ENCODE results near the gene SORCS2.

The SORCS2 gene

GRCh38 chr4:7526929-7527535 lies 334.7 kb downstream of the SORCS2 start:
- Histone ChIP-seq H3K4me3 (ENCODE audit: low read depth, low read length) (no peak overlapping the region), H3K4me1 (no peaks in the 10 kb centered on the region), H3K27me3 (no peaks in the 10 kb centered on the region), H3K36me3 (no peaks in the 10 kb centered on the region), H3K9me3 (no peaks in the 10 kb centered on the region)
- no peak for TF ChIP-seq CTCF (IDR thresholded peaks at IDR 0.05; ENCODE audit: low read depth, low read length)
- DNase-seq, result no peak

- no peaks in the 10 kb centered on the region for H3K36me3 ChIP-seq
- no peak for DNase-seq
- H3K4me1 ChIP-seq, result no peaks in the 10 kb centered on the region
Measured at GRCh38 chr4:7529368-7530080, 337.2 kb downstream of the SORCS2 start.

GRCh38 chr4:7530082-7530481 lies 337.7 kb downstream of the SORCS2 start:
- H3K4me3 ChIP-seq (ENCODE audit: low read depth, low read length), result no peak overlapping the region
- no peaks in the 10 kb centered on the region for H3K27me3 ChIP-seq
- DNase-seq, result no peak
- no peaks in the 10 kb centered on the region for H3K4me1 ChIP-seq
- no peak for TF ChIP-seq CTCF (IDR thresholded peaks at IDR 0.05; ENCODE audit: low read depth, low read length)
- no peaks in the 10 kb centered on the region for H3K9me3 ChIP-seq
- no peaks in the 10 kb centered on the region for H3K36me3 ChIP-seq

More at GRCh38 chr4:7529368-7530080, 337.2 kb downstream of the SORCS2 start:
- H3K9me3 ChIP-seq, result no peaks in the 10 kb centered on the region
- H3K27me3 ChIP-seq, result no peaks in the 10 kb centered on the region
- H3K4me3 ChIP-seq (ENCODE audit: low read depth, low read length), result no peak overlapping the region
- TF ChIP-seq CTCF (IDR thresholded peaks at IDR 0.05; ENCODE audit: low read depth, low read length), result no peak

GRCh38 chr4:7530932-7531639 lies 338.7 kb downstream of the SORCS2 start:
- Histone ChIP-seq H3K4me3 (ENCODE audit: low read depth, low read length) (no peak overlapping the region), H3K27me3 (no peaks in the 10 kb centered on the region), H3K4me1 (no peaks in the 10 kb centered on the region), H3K9me3 (no peaks in the 10 kb centered on the region), H3K36me3 (no peaks in the 10 kb centered on the region)
- no peak for TF ChIP-seq CTCF (IDR thresholded peaks at IDR 0.05; ENCODE audit: low read depth, low read length)
- no peak for DNase-seq

GRCh38 chr4:7531640-7531994 lies 339.3 kb downstream of the SORCS2 start:
- Histone ChIP-seq H3K9me3 (no peaks in the 10 kb centered on the region), H3K4me1 (no peaks in the 10 kb centered on the region), H3K27me3 (no peaks in the 10 kb centered on the region), H3K36me3 (no peaks in the 10 kb centered on the region), H3K4me3 (ENCODE audit: low read depth, low read length) (no peak overlapping the region)
- no peak for DNase-seq
- TF ChIP-seq CTCF (IDR thresholded peaks at IDR 0.05; ENCODE audit: low read depth, low read length), result no peak

- Histone ChIP-seq H3K9me3 (no peaks in the 10 kb centered on the region), H3K4me3 (ENCODE audit: low read depth, low read length) (no peak overlapping the region), H3K27me3 (no peaks in the 10 kb centered on the region), H3K4me1 (no peaks in the 10 kb centered on the region), H3K36me3 (no peaks in the 10 kb centered on the region)
- no peak for DNase-seq
- no peak for TF ChIP-seq CTCF (IDR thresholded peaks at IDR 0.05; ENCODE audit: low read depth, low read length)
Measured at GRCh38 chr4:7532043-7532442, 339.7 kb downstream of the SORCS2 start.

All from BE2C (cell line).